HG03575 (cell line): Measurements from ENCODE around the gene LTB4R.

Source experiments
- ATAC-seq: cut with Tn5 transposase; IDR thresholded peaks from one replicate; pipeline ENCODE4 v1.9.1; 2021; ENCODE audit not compliant: unreplicated experiment, insufficient number of reproducible peaks, low FRiP score; ENCODE audit errors: extremely low read depth

Gene LTB4R

GRCh38 chr14:24277606-24278321 is 33.5 kb upstream of the LTB4R start:
- no peak for ATAC-seq

GRCh38 chr14:24278424-24278823 is 32.9 kb upstream of the LTB4R start:
- no peak for ATAC-seq

GRCh38 chr14:24279301-24280186 is 31.8 kb upstream of the LTB4R start:
- no peak for ATAC-seq

GRCh38 chr14:24280797-24281460 is 30.4 kb upstream of the LTB4R start:
- no peak for ATAC-seq

- no peak for ATAC-seq
Observed at GRCh38 chr14:24281636-24282035, 29.7 kb upstream of the LTB4R start.

GRCh38 chr14:24282736-24283135 is 28.6 kb upstream of the LTB4R start:
- ATAC-seq, result no peak

GRCh38 chr14:24283796-24284460 is 27.4 kb upstream of the LTB4R start:
- ATAC-seq, result no peak

GRCh38 chr14:24284501-24285035 is 26.7 kb upstream of the LTB4R start:
- ATAC-seq, result no peak

GRCh38 chr14:24285351-24285750 is 26.0 kb upstream of the LTB4R start:
- no peak for ATAC-seq

GRCh38 chr14:24286996-24287395 is 24.3 kb upstream of the LTB4R start:
- no peak for ATAC-seq

GRCh38 chr14:24289649-24290280 is 21.5 kb upstream of the LTB4R start:
- ATAC-seq, result no peak

GRCh38 chr14:24290746-24291145 is 20.6 kb upstream of the LTB4R start:
- no peak for ATAC-seq

- ATAC-seq, result no peak
Observed at GRCh38 chr14:24291446-24292117, 19.7 kb upstream of the LTB4R start.

- ATAC-seq, result no peak
Observed at GRCh38 chr14:24292118-24292807, 19.0 kb upstream of the LTB4R start.

- ATAC-seq, result no peak
Observed at GRCh38 chr14:24293525-24293924, 17.8 kb upstream of the LTB4R start.

- peak; percentile 31 for ATAC-seq
Observed at GRCh38 chr14:24296341-24297157, 14.8 kb upstream of the LTB4R start.
